ENCODE data around the gene CDKAL1. TPM values are rescaled to one million over a fixed set of nuclear protein-coding genes. Genes with fewer than 3 reads are reported as not detected.

The CDKAL1 gene
- total RNA-seq, 4 donors from 2014 or later: 11.8 to 21.4 (median 13.8) TPM

DNA sequence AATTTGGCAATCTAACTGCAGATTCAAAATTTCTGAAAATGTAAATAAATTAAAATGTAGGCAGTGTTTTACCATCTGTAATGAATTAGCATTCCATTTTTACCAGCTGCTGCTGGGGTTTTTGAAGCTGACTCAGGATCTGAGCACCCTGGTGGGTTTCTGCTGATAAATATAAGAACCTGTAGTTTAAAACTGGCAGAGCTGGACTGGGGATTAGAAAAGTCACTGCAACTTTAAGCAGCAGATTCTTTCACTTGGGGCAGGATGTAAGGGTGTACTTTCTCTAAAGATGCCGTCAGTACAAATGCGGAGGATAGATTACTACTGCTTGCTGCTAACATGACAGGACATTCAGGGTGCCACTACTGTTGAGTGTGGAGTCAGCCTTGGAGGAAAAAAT lies 341.8 kb downstream of the CDKAL1 start:
- TF ChIP-seq, protein P1, sequence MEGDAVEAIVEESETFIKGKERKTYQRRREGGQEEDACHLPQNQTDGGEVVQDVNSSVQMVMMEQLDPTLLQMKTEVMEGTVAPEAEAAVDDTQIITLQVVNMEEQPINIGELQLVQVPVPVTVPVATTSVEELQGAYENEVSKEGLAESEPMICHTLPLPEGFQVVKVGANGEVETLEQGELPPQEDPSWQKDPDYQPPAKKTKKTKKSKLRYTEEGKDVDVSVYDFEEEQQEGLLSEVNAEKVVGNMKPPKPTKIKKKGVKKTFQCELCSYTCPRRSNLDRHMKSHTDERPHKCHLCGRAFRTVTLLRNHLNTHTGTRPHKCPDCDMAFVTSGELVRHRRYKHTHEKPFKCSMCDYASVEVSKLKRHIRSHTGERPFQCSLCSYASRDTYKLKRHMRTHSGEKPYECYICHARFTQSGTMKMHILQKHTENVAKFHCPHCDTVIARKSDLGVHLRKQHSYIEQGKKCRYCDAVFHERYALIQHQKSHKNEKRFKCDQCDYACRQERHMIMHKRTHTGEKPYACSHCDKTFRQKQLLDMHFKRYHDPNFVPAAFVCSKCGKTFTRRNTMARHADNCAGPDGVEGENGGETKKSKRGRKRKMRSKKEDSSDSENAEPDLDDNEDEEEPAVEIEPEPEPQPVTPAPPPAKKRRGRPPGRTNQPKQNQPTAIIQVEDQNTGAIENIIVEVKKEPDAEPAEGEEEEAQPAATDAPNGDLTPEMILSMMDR (IDR thresholded peaks at IDR 0.05): no peak
- ATAC-seq (ENCODE audit: low FRiP score): no peak
- DNase-seq (ENCODE audit: low spot score): no peak

DNA sequence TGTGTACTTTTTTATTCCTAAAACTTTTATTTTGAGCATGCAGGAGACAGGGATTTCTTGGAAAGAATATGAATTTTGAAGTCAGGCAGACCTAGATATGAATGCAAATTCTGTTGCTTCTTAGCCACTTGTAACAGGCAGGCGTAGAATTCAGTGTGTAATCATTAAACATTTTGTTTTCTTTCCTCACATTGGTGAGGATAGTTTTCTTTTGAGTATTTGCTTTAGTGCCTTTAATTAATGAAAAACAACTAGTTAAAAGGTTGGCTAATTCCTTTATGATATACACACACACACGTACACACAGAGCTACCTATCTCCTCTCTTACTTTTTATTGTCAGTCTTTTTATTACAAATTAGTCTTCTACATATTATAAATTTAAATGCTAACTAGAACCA lies 342.3 kb downstream of the CDKAL1 start:
- DNase-seq (ENCODE audit: low spot score) (no peak), ATAC-seq (ENCODE audit: low FRiP score) (no peak)
- TF ChIP-seq, protein P1 (IDR thresholded peaks at IDR 0.05): no peak

DNA sequence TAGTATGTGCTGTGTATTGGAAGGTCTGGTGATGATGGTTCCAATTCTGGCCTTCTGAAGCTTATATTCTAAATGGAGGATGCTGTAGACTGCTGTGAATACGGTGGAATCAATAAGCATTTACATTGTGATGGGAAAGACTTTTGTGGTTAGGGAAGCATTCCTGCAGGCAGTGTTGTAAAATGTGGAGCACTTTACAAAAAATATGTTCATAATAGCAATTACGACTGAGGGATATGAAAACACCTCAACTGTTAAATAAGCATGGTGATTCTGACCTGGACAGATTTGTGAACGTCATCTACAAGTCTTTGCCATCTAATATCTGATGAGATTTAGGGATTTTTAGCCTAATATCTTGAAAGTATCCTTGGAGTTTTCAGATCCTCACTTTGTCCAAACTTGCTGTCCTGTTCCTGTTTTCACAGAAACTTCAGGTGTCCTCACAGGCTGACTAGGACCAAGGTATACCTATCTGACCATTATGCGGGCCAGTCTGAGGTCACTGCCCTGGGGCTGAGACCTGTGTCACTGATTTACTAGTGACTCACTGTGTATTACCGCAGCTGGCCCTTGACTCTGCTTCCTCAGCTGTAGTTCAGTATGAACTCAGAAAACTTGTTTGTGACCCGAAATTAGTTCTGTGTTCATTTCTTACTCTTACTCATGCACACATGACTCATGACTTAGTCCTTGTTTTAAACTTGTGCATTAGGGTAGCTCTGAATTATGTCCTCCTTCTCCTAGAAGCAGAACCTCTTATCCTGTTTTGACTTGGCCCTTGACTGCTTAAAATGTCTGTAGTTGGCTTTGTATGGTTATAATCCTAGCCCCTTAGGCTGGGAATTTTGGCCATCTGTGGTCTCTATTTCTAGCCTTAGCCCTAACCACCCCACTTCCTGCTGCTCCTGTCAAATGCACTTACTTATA lies 343.0 kb downstream of the CDKAL1 start:
- peak; percentile 75 for ATAC-seq (ENCODE audit: low FRiP score)
- no peak for DNase-seq (ENCODE audit: low spot score)
- TF ChIP-seq, protein P1 (IDR thresholded peaks at IDR 0.05): no peak

DNA sequence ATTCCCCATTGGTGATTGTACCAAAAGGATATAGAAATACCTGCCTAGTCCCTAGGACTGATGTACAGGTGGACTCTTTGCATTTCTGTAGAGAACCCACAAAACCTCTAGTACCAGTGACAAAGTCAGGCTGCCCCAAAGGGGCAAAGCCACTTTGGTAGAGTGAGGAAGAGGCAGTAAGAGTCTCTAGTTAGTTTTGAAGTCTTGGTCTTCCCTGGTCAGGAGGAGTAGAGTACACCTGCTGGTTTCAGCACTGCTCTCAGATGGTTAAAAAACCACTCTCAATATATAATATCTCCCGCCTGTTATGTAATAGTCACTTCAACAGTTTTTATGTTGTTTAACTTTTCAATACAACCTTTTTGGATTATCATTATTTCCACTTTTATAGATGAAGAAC lies 344.9 kb downstream of the CDKAL1 start:
- DNase-seq (ENCODE audit: low spot score) (no peak), ATAC-seq (ENCODE audit: low FRiP score) (no peak)
- TF ChIP-seq, protein P1 (IDR thresholded peaks at IDR 0.05): no peak

DNA sequence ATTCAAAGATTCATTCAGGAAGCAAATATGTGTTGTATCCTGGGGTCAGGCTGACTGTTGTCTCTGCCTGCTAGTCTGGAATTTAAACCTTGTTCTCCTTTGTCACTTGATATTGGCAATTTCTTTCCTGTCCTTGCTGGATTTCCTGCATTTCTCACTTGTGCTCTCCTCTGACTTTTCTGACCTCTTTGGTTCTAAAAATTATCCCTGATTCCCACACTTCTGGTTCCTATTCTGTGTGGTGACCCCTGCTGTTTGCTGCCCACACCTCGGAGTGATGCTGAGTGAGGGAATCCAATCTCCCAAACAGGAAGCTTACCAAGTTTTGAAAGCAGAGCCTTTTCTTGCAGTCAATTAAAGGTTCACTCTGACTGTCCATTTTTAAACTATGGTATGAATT lies 345.3 kb downstream of the CDKAL1 start:
- TF ChIP-seq, protein P1 (IDR thresholded peaks at IDR 0.05): no peak
- DNase-seq (ENCODE audit: low spot score): no peak
- no peak for ATAC-seq (ENCODE audit: low FRiP score)

DNA sequence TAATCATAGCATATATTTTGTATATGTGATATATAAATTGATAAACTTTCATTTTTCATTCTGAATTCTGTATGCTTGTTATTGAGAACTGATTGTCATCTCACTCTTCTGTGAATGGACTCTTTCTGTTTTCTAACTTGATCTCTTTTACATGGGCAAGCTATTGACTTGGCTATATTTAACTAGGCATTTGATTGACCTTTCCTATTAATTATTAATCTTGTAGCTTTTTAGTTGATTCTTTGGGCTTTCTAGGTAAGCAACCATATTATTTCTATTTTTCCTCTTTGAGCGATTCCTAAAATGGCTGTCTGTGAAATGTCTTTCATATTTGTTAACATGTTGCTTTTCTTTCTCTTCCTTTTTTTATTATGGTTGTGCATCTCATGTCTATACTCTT lies 347.1 kb downstream of the CDKAL1 start:
- ATAC-seq (ENCODE audit: low FRiP score) (no peak), DNase-seq (ENCODE audit: low spot score) (no peak)
- TF ChIP-seq, protein P1 (IDR thresholded peaks at IDR 0.05): no peak

DNA sequence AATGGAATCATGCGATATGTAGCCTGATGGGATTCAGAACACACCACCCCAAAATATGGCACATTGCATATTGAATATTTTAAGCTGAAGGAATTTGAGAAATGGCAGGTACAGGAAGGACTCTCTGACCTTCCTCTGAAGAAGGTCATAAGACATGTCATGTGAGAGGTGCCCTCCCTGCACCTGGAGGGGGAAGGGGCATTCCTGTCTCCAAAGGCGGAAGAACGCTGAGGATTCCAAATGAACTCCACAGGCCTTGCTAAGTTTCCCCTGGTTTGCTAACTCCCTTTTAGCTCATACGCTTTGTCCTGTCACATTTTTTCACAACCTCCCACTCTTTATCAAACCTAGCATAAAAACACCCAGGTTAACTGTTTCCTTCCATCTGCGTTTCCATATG lies 347.8 kb downstream of the CDKAL1 start:
- no peak for DNase-seq (ENCODE audit: low spot score)
- no peak for ATAC-seq (ENCODE audit: low FRiP score)
- TF ChIP-seq, protein P1 (IDR thresholded peaks at IDR 0.05): no peak

Data from omental fat pad (tissue), 4 donors.